B cell (primary cell): ENCODE data around the gene RICTOR. TPM values are rescaled to one million over a fixed set of nuclear protein-coding genes. Genes with fewer than 3 reads are reported as not detected.

ENCODE experiments used
- ATAC-seq: fragments of 200-7000 bp; cut with Tn5 transposase; one replicate; pipeline ENCODE4 v1.10.0; 2021; ENCODE audit warnings: low read depth, mild to moderate bottlenecking, moderate number of reproducible peaks, moderate library complexity
- CTCF ChIA-PET: fragments of 350-600 bp; sonication (Branson Sonifier 250); formaldehyde crosslinking; loops from one replicate; lab custom pipeline; 2021; ENCODE audit warnings: antibody characterized with exemption, inconsistent platforms; lab: Charles Lee
- POLR2A ChIA-PET: fragments of 350-600 bp; sonication (Branson Sonifier 250); formaldehyde crosslinking; loops from one replicate; lab custom pipeline; 2021; ENCODE audit warnings: antibody characterized with exemption; lab: Charles Lee
- DNase-seq: peaks from one replicate; pipeline ENCODE4 v3.0.0; 2013
- H2AFZ ChIP-seq: 2 replicates; pipeline ENCODE4 v1.6.1; 2012; ENCODE audit warnings: mild to moderate bottlenecking, low read depth, low read length; ENCODE audit not compliant: insufficient read depth, poor library complexity, severe bottlenecking
- H3K27ac ChIP-seq, 2 donors: 1 replicate in 1 of 2; 2 replicates in 1 of 2; pipeline ENCODE4 v1.5.1; 2012 to 2013; ENCODE audit warnings: low read length in 2 of 2, mild to moderate bottlenecking in 2 of 2, moderate library complexity in 1 of 2
- H3K27me3 ChIP-seq, 4 experiments: fragments of 200-600 bp in 1 of 4; sonication (generic) in 1 of 4; replicated peaks in 1 of 4; 1 replicate in 2 of 4; 2 replicates in 2 of 4; pipeline versions ENCODE4 v1.6.1 to v1.7.0; 2013 to 2016; ENCODE audit warnings: low read length in 3 of 4, mild to moderate bottlenecking in 2 of 4, mixed read lengths in 1 of 4, moderate library complexity in 1 of 4; ENCODE audit not compliant: insufficient read depth in 4 of 4, control insufficient read depth in 3 of 4; ENCODE audit errors: control extremely low read depth in 1 of 4
- H3K36me3 ChIP-seq, 2 experiments: replicated peaks in 1 of 2; 1 replicate in 1 of 2; 2 replicates in 1 of 2; pipeline versions ENCODE4 v1.6.1 to v1.7.1; 2013; ENCODE audit warnings: low read length in 1 of 2; ENCODE audit not compliant: insufficient read depth in 2 of 2, control insufficient read depth in 1 of 2; ENCODE audit errors: control extremely low read depth in 1 of 2, extremely low read depth in 1 of 2
- H3K4me1 ChIP-seq, 2 donors: fragments of 200-600 bp in 1 of 2; sonication (generic) in 1 of 2; 1 replicate in 1 of 2; 2 replicates in 1 of 2; pipeline versions ENCODE4 v1.5.1 to v1.6.1; 2013 to 2017; ENCODE audit warnings: low read length in 2 of 2; ENCODE audit not compliant: control insufficient read depth in 2 of 2, insufficient read depth in 2 of 2
- H3K4me2 ChIP-seq: replicated peaks from 2 replicates; pipeline ENCODE3; 2012; ENCODE audit warnings: mild to moderate bottlenecking, low read depth, low read length; ENCODE audit not compliant: poor library complexity, severe bottlenecking
- H3K4me3 ChIP-seq, 5 experiments: fragments of 200-600 bp in 1 of 5; sonication (generic) in 1 of 5; 1 replicate in 3 of 5; 2 replicates in 2 of 5; pipeline versions ENCODE4 v1.5.1 to v1.7.0; 2011 to 2016; ENCODE audit warnings: low read length in 4 of 5, mild to moderate bottlenecking in 4 of 5, low read depth in 2 of 5, control low read depth in 1 of 5, moderate library complexity in 1 of 5; ENCODE audit not compliant: insufficient read depth in 1 of 5; ENCODE audit errors: control extremely low read depth in 1 of 5, extremely low read depth in 1 of 5
- H3K79me2 ChIP-seq: fragments of 200-600 bp; sonication (generic); one replicate; pipeline ENCODE4 v1.6.0; 2016; ENCODE audit warnings: low read length; ENCODE audit not compliant: control insufficient read depth, insufficient read depth
- H3K9ac ChIP-seq: fragments of 200-600 bp; sonication (generic); 2 replicates; pipeline ENCODE4 v1.6.1; 2017; ENCODE audit warnings: mild to moderate bottlenecking, low read length, moderate library complexity
- H3K9me3 ChIP-seq, 3 donors: one replicate each; pipeline versions ENCODE4 v1.6.1 to v1.7.1; 2013; ENCODE audit warnings: low read length in 2 of 3; ENCODE audit not compliant: control insufficient read depth in 2 of 3, insufficient read depth in 1 of 3; ENCODE audit errors: control extremely low read depth in 1 of 3
- H4K20me1 ChIP-seq: 2 replicates; pipeline ENCODE4 v1.6.0; 2012; ENCODE audit warnings: mild to moderate bottlenecking, low read length; ENCODE audit not compliant: insufficient read depth, control insufficient read depth, poor library complexity, severe bottlenecking
- H3K27ac Mint-ChIP-seq: one replicate; pipeline ENCODE4 v1.8.0; 2021; ENCODE audit warnings: mixed read lengths
- H3K27me3 Mint-ChIP-seq: one replicate; pipeline ENCODE4 v1.8.0; 2021; ENCODE audit warnings: mixed read lengths
- H3K4me1 Mint-ChIP-seq: one replicate; pipeline ENCODE4 v1.8.0; 2021; ENCODE audit warnings: mixed read lengths
- H3K4me3 Mint-ChIP-seq: one replicate; pipeline ENCODE4 v1.8.0; 2021; ENCODE audit warnings: mixed read lengths
- H3K9me3 Mint-ChIP-seq: one replicate; pipeline ENCODE4 v1.8.0; 2022; ENCODE audit warnings: mixed read lengths; ENCODE audit not compliant: insufficient read depth
- CTCF ChIP-seq: fragments of 200-600 bp; IDR thresholded peaks from one replicate; pipeline ENCODE4 v1.8.0; 2022; ENCODE audit warnings: antibody characterized with exemption, mild to moderate bottlenecking
- EZH2 ChIP-seq: IDR thresholded peaks from 2 replicates; pipeline ENCODE4 v1.6.1; 2012; ENCODE audit warnings: borderline replicate concordance, low read depth, mild to moderate bottlenecking, moderate library complexity, low read length; ENCODE audit not compliant: insufficient read depth, poor library complexity, severe bottlenecking
- WGBS: methylation state at CpG from one replicate; pipeline ENCODE4 v1.1.5; 2013; ENCODE audit warnings: missing lambda C conversion rate; ENCODE audit not compliant: insufficient coverage; 5-methylcytosine and 5-hydroxymethylcytosine counted together
- intact Hi-C: fragments of 100-400 bp; cut with micrococcal nuclease; formaldehyde crosslinking; loops from one replicate; pipeline ENCODE4 v1.10.0; 2022
- polyA plus RNA-seq: library from polyadenylated mRNA; depleted of rRNA; stranded (reverse); fragments of >200 nt; gene quantifications from 2 replicates; pipeline ENCODE4 v1.2.3, GENCODE V29; 2012
- total RNA-seq, 2 donors: library from RNA; stranded (reverse); fragments of 120-200 nt in 1 of 2; gene quantifications; 1 replicate in 1 of 2; 2 replicates in 1 of 2; pipeline versions ENCODE4 v1.2.3 to v1.2.4, GENCODE V29; 2013 to 2022

RICTOR gene
- total and polyA plus RNA-seq, 2 donors (not counting 1 experiment from before 2014, with no cell fraction given) = 15.4 to 84.3 TPM

GRCh38 chr5:39009981-39010380 is 64.2 kb downstream of the RICTOR start:
- Histone ChIP-seq H3K27ac (no peak overlapping the region), H3K4me2 (no peak overlapping the region), H3K9ac (no peak overlapping the region), H3K4me1 (no peaks in the 10 kb centered on the region), H3K4me3 (no peak overlapping the region), H3K9me3 (peaks cover 8 to 18% (median 18%) of the 10 kb centered on the region in 3 donors), H2AFZ (no peak overlapping the region), H3K27me3 (no peaks in the 10 kb centered on the region), H4K20me1 (peaks cover 11% of the 10 kb centered on the region), H3K36me3 (peaks cover 15 to 32% of the 10 kb centered on the region in 2 experiments), H3K79me2 (peaks cover 10% of the 10 kb centered on the region)
- DNase-seq (no peak), ATAC-seq (no peak)
- H3K9me3 Mint-ChIP-seq = peaks cover 8% of the 10 kb centered on the region
- intact Hi-C loops = no loop called here
- no peaks in the 10 kb centered on the region for H3K27me3 Mint-ChIP-seq
- CTCF ChIA-PET = no interaction called here
- no peak overlapping the region for H3K27ac Mint-ChIP-seq
- no peak overlapping the region for H3K4me3 Mint-ChIP-seq
- H3K4me1 Mint-ChIP-seq = peaks cover 12% of the 10 kb centered on the region
- TF ChIP-seq CTCF = no peak
- no peak for TF ChIP-seq EZH2
- POLR2A ChIA-PET = no interaction called here
- WGBS = 92% methylated on average over 2 of the region's 4 CpGs

- H3K9me3 ChIP-seq = peaks cover 8 to 18% (median 18%) of the 10 kb centered on the region in 3 donors
- peaks cover 12% of the 10 kb centered on the region for H3K4me1 Mint-ChIP-seq
- H3K27ac ChIP-seq = no peak overlapping the region
- H3K4me2 ChIP-seq = no peak overlapping the region
- no peaks in the 10 kb centered on the region for H3K27me3 ChIP-seq
- no peak overlapping the region for H3K9ac ChIP-seq
- no peak overlapping the region for H3K27ac Mint-ChIP-seq
- no CpG with 5 or more reads among the region's 1 CpG for WGBS
- ChIA-PET CTCF (no interaction called here), POLR2A (no interaction called here)
- H3K4me1 ChIP-seq = no peaks in the 10 kb centered on the region
- H3K27me3 Mint-ChIP-seq = no peaks in the 10 kb centered on the region
- H4K20me1 ChIP-seq = peaks cover 11% of the 10 kb centered on the region
- ATAC-seq (no peak), DNase-seq (no peak)
- no peak for TF ChIP-seq CTCF
- TF ChIP-seq EZH2 = no peak
- no peak overlapping the region for H2AFZ ChIP-seq
- no peak overlapping the region for H3K4me3 ChIP-seq
- peaks cover 15 to 32% of the 10 kb centered on the region in 2 experiments for H3K36me3 ChIP-seq
- H3K4me3 Mint-ChIP-seq = no peak overlapping the region
- H3K79me2 ChIP-seq = peaks cover 10% of the 10 kb centered on the region
- intact Hi-C loops = no loop called here
- H3K9me3 Mint-ChIP-seq = peaks cover 8% of the 10 kb centered on the region
Observed at GRCh38 chr5:39009280-39009679, 64.9 kb downstream of the RICTOR start.
